Stimulated activated CD4-positive, alpha-beta T cell treated with anti-CD3 and anti-CD28 coated beads, Interleukin-15, amount 100 ng/mL, for 48 hours (primary cell): Measurements from ENCODE around the gene CBLL1.

ENCODE experiments used
- DNase-seq, 2 donors: peaks; one replicate each; pipeline ENCODE4 v3.0.0-alpha.2; 2020; ENCODE audit warnings: low read depth in 2 of 2

Gene CBLL1

GRCh38 chr7:107744345-107744750 is 406 bp downstream of the CBLL1 start:
- DNase-seq: no peak

GRCh38 chr7:107746006-107746405 is 2.1 kb downstream of the CBLL1 start:
- no peak for DNase-seq

DNA sequence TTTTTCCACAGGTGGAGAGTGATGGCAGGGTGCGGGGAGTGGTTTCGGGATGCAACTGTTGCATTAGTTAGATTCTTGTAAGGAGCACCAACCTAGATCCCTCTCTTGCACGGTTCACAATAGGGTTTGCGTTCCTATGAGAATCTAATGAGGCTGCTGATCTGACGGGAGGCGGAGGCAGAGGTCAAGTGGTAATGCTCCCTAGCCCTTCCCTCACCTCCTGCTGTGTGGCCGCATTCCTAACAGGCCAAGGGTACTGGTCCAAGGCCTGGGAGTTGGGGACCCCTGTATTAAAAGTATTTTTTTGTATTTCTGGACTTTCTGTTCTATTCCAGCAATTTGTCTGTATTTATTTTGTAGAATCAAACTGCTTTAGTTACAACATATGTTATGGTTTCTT is 7.2 kb downstream of the CBLL1 start:
- no peak for DNase-seq

- DNase-seq: no peak
Measured at GRCh38 chr7:107754642-107755041, 10.7 kb downstream of the CBLL1 start.

- no peak for DNase-seq
Measured at GRCh38 chr7:107758667-107759066, 14.7 kb downstream of the CBLL1 start.

GRCh38 chr7:107767391-107767790 is 23.4 kb downstream of the CBLL1 start:
- no peak for DNase-seq

DNA sequence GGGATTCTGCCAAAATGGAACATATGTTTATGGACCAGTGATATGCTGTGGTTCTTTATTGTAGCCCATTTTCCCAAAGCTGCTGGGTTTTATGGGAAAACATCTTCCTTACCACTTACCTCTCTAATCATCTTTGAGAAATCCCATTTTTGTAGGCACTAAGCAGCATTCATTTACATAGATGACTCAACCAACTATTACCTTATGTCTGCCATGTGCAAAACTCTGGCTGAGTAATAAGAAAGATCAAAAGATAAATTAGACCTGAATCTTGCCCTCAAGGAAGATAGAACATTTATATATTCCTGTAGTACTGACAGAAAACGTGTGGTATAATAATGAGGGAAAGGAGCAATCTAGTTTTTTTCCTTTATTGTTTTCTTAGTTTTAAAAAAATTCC is 24.3 kb downstream of the CBLL1 start:
- DNase-seq: no peak

DNA sequence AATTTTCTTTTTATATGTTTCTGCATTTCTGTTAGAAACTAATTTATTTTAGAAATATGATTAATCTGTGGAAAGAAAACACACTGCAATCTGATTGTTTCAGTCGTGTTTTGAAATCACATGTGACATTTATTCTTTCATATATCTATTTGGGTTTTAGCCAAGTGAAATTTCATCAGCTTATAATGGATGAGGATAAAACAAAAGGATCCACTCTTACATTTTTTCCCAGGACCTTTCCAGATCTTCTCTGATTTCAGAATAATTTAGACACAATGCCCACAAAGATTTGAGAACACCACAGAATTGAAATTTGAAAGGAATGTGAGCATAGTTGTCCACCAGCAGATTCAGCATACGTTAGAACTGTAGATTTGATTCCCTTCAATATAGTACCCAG is 29.1 kb downstream of the CBLL1 start:
- no peak for DNase-seq

- no peak for DNase-seq
Measured at GRCh38 chr7:107777702-107778101, 33.8 kb downstream of the CBLL1 start.

DNA sequence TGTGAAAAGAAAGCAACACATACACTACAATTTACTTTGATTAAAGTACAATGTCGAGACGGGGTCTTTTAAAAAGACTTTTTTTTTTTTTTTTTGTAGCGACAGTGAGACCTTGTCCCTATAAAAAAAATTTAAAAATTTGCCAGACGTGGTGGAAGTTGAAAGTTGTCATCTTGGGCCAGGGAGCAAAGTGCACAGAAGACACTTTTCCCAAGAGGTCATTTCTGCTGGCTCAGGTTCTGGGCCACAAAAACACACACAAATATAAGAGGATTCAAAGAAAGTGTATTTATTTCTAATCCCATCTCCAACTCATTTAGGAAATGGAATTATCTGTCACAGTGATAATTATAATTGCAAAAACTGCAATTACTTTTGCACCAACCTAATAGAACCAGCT is 34.3 kb downstream of the CBLL1 start:
- DNase-seq: no peak

DNA sequence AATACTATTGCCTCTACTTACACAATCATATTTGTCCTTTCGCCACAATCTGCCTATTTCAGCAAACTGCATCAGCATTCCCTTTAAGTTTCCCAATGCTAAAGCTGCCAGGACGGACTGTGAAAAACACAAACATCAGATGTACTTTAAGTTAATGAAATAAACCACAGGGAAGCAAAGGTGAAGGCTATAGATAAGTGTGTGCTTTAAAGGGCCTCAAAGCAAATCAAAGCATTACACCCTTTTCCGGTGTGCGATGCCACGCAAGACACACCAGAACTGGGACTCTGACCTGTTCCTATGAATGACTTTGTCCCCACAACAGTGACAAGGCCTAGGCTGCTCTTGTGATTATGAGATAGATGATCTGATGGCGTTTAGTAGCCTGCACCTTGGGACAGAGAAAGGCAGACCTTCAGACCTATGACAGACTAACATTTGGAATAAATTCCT is 35.7 kb downstream of the CBLL1 start:
- DNase-seq: no peak

DNA sequence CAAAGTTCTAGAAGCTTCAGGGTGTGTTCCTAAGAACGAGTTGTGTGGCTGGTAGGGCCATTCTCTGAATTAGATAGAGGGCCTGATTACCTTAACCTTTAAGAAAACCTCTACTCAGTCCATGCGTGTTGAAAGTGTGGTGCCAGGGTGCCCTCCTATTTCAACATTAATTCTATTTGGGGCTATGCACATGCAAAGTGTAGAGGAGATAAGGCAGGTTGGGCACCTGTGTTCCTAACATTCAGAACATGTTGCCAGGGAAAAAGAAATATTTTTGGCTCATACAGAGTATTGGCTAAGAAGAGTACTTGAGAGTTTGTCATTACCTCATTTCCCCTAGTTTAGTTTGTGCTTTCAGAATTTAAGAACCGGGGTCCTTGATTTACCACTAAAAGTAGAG is 38.4 kb downstream of the CBLL1 start:
- no peak for DNase-seq

- no peak for DNase-seq
Measured at GRCh38 chr7:107783648-107784047, 39.7 kb downstream of the CBLL1 start.

DNA sequence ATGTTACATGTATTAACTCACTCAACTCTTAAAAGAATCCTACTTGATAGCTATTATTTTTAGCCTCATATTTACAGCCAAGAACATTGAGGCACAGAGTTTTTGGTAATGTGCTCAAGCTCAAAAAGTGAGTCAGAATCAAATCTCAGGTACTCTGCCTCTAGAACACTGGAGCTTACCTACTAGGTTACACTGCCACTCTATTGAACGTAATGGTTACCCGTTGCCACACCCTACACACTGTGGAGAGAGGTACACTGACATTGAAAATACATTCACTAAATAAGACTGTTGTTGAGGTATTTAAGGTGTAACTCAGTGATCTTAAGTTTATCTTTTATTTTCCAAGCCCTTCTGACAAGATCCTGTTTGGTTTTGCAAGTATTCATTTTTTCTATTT is 41.2 kb downstream of the CBLL1 start:
- DNase-seq: no peak

DNA sequence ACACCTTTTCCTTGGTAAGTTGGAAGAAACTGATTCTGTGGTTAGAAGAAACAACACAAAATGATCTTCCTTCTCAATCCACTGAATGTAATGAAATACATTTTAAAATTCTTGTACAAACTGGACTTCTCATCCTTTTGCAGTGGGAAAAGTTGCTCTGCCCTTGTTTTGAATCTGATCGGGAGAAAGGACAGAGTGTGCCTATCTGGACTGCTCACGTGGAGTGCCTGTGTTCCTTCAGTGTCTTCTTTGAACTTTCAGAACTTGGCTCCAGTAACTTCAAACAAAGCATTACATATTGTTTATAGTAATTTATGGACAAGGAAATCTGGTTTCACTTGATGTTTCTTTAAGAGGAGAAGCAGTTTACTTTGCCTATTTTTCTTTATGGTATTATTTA is 42.0 kb downstream of the CBLL1 start:
- no peak for DNase-seq

DNA sequence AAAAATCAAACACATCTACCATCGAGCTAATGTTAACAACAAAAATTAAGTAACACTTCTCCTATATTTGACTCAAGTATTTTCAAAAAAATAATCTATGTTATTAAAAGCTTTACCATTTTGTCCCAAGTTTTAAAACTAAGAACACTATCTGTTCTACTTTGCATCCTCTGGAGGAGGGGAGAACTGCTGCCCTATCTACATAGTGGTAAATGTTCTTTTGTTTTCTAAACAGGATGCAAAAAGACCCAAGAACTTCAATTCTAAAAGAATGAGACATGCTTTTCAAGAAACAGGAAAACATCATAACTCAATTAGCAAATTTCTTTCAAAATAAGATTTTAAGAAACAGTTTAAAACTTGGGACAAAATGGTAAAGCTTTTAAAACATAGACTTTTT is 44.3 kb downstream of the CBLL1 start:
- DNase-seq: no peak

- DNase-seq: no peak
Measured at GRCh38 chr7:107788662-107789061, 44.7 kb downstream of the CBLL1 start.

GRCh38 chr7:107789647-107790046 is 45.7 kb downstream of the CBLL1 start:
- no peak for DNase-seq

DNA sequence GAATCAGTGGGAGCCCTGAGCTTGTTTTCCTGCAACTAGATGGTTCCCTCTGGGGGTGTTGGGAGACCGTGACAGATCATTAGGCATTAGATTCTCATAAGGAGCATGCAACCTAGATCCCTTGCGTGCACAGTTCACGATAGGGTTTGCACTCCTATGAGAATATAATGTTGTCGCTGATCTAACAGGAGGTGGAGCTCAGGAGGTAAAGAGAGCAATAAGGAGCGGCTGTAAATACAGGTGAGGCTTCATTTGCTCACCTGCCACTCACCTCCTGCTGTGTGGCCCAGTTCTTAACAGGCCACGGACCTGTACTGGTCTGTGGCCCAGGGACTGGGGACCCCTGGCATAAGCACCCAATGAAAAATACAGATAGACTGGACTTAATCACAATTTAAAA is 48.4 kb downstream of the CBLL1 start:
- no peak for DNase-seq

DNA sequence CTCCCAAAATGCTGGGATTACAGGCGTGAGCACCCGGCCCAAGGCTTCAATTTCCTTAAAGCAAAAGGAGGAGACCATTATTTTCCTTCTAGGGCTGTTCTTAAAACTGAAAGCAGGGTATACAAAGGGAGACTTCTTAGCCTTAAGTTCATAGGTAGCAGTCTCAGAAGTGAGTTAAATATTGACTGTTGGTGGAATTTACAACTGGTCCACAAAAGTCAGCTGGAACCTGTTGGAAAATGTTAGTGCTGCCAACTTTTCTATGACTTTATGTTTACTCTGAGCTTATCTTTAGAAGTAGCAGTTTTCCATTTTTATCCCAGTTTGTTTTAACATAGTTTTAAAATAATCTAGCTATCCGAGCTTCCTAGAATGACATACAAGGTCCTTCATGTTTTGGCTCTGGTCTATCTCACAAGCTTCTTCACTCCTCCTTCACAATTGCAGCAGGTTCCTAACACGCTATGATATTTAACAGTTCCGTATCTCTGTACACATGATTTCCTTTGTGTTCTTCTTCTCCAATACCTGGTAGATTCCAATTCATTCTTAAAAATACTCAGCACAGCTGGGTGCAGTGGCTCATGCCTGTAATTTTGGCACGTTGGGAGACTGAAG is 55.8 kb downstream of the CBLL1 start:
- no peak for DNase-seq

DNA sequence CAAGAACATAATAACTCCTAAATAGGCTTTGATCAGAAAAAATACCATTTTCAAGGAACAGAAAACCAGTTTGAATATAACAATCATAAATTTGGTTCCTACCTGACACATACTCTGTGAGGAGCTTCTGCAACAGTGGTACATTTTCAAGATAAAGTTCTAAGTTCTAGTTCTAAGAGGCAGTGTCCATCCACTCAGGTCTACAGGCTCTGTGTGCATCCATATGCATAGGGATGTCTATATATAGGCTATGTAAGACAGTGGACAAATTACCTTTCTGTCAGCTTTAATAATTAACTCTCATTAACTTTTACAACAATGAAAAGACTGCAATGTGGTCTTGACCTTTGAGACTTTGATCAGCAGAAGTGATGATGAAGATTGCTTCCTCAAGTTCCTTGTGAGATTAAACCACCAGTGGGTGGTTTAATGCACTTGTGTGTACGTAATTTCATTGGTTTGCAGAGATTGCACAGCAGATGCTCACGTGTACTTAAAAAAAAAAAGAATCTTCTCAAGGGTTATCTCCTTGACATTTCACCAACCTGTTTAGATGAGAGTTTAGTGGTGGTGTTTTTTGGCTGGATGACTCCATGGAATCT is 59.2 kb downstream of the CBLL1 start, which contains the start of gene SLC26A3:
SLC26A3 (minus strand) TSS at position 215 of the 602 bp plus-strand sequence. CDS start 8,714 bp downstream, outside the sequence.
- DNase-seq: no peak

DNA sequence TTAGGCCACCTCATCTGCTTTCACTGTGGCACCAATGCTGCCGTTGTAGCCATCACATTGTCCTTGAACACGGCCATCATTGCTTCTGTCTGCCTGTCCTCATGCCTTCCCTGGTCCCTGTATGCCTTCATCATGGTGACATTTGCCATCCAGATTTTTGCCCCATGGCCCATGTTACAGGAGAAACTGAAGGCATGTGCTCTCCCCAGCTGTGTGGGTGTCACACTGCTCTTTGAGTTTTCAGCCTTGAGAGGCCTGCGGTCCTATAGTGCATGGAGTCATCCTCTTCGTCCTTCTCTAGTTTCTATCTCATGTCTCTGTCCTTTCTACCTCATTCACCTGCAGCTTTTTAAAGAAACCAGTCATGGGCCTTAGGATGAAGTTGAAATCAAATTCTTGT is 65.2 kb downstream of the CBLL1 start:
- DNase-seq: no peak

DNA sequence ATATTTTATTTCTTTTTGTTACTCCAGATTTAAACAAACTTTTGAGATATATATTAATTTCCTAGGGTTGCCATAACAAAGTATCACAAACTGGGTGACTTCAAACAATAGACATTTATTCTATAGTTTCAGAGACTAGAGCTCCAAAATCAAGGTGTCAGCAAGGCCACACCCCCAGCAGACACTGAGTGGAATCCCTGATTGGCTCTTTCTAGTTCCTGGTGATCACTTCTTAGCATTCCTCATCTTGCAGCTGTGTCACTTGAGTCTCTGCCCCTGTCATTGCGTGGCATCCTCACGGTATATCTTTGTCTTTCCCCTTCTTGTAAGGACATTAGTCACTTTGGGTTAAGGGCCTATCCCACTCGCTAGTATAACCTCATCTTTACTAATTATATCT is 66.7 kb downstream of the CBLL1 start:
- DNase-seq: no peak
